Chondrocyte (in vitro differentiated cells): Measurements from ENCODE around the gene TMPRSS6. TPM values are rescaled to one million over a fixed set of nuclear protein-coding genes. Genes with fewer than 3 reads are reported as not detected.

Experiments
- DNase-seq: peaks from one replicate; pipeline ENCODE4 v3.0.0; 2021; ENCODE audit warnings: mixed read lengths, low spot score
- H3K27ac Mint-ChIP-seq: one replicate; pipeline ENCODE4 v1.8.0; 2021; ENCODE audit warnings: mild to moderate bottlenecking, moderate library complexity, mixed read lengths; ENCODE audit not compliant: unreplicated experiment
- H3K27me3 Mint-ChIP-seq: 2 replicates; pipeline ENCODE4 v1.8.0; 2021; ENCODE audit warnings: low read depth, mixed read lengths
- H3K36me3 Mint-ChIP-seq: 2 replicates; pipeline ENCODE4 v1.8.0; 2021; ENCODE audit warnings: low read depth, mixed read lengths
- H3K4me1 Mint-ChIP-seq: 2 replicates; pipeline ENCODE4 v1.8.0; 2021; ENCODE audit warnings: low read depth, mild to moderate bottlenecking, mixed read lengths
- H3K4me3 Mint-ChIP-seq: one replicate; pipeline ENCODE4 v1.8.0; 2021; ENCODE audit warnings: mild to moderate bottlenecking, moderate library complexity, mixed read lengths; ENCODE audit not compliant: unreplicated experiment
- H3K9me3 Mint-ChIP-seq: 2 replicates; pipeline ENCODE4 v1.8.0; 2021; ENCODE audit warnings: low read depth, mixed read lengths
- CTCF ChIP-seq: fragments of 200-600 bp; sonication (generic); IDR thresholded peaks from 2 replicates; pipeline ENCODE4 v1.5.0; 2021; ENCODE audit warnings: antibody characterized with exemption, mild to moderate bottlenecking, moderate library complexity
- total RNA-seq: library from RNA; stranded (reverse); gene quantifications from 3 replicates; pipeline ENCODE4 v1.2.1, GENCODE V29; 2021

TMPRSS6 gene
- total RNA-seq, 1 donor from 2014 or later: not detected

GRCh38 chr22:37065180-37065579, 44.3 kb downstream of the TMPRSS6 start:
- no peak for TF ChIP-seq CTCF
- peaks cover 3% of the 10 kb centered on the region for H3K36me3 Mint-ChIP-seq
- peaks cover 29% of the 10 kb centered on the region for H3K27me3 Mint-ChIP-seq
- no peak overlapping the region for H3K4me3 Mint-ChIP-seq
- no peaks in the 10 kb centered on the region for H3K9me3 Mint-ChIP-seq
- H3K27ac Mint-ChIP-seq: no peak overlapping the region
- no peak for DNase-seq
- no peaks in the 10 kb centered on the region for H3K4me1 Mint-ChIP-seq

GRCh38 chr22:37064553-37064952, 45.0 kb downstream of the TMPRSS6 start:
- no peak for TF ChIP-seq CTCF
- H3K9me3 Mint-ChIP-seq: no peaks in the 10 kb centered on the region
- H3K4me1 Mint-ChIP-seq: no peaks in the 10 kb centered on the region
- no peak overlapping the region for H3K27ac Mint-ChIP-seq
- H3K36me3 Mint-ChIP-seq: peaks cover 3% of the 10 kb centered on the region
- DNase-seq: no peak
- peaks cover 24% of the 10 kb centered on the region for H3K27me3 Mint-ChIP-seq
- H3K4me3 Mint-ChIP-seq: no peak overlapping the region

GRCh38 chr22:37063431-37064420, 45.8 kb downstream of the TMPRSS6 start:
- Mint-ChIP-seq H3K9me3 (no peaks in the 10 kb centered on the region), H3K4me1 (no peaks in the 10 kb centered on the region), H3K27me3 (peaks cover 22% of the 10 kb centered on the region), H3K27ac (no peak overlapping the region), H3K36me3 (peaks cover 3% of the 10 kb centered on the region), H3K4me3 (no peak overlapping the region)
- TF ChIP-seq CTCF: no peak
- DNase-seq: no peak

GRCh38 chr22:37062702-37063381, 46.7 kb downstream of the TMPRSS6 start:
- peaks cover 4% of the 10 kb centered on the region for H3K36me3 Mint-ChIP-seq
- H3K27me3 Mint-ChIP-seq: peaks cover 14% of the 10 kb centered on the region
- TF ChIP-seq CTCF: no peak
- no peaks in the 10 kb centered on the region for H3K4me1 Mint-ChIP-seq
- H3K4me3 Mint-ChIP-seq: no peak overlapping the region
- H3K9me3 Mint-ChIP-seq: no peaks in the 10 kb centered on the region
- H3K27ac Mint-ChIP-seq: no peak overlapping the region
- no peak for DNase-seq

- Mint-ChIP-seq H3K27me3 (peaks cover 9% of the 10 kb centered on the region), H3K36me3 (peaks cover 6% of the 10 kb centered on the region), H3K4me1 (no peaks in the 10 kb centered on the region), H3K4me3 (no peak overlapping the region), H3K9me3 (no peaks in the 10 kb centered on the region), H3K27ac (no peak overlapping the region)
- TF ChIP-seq CTCF: no peak
- DNase-seq: no peak
Measured at GRCh38 chr22:37062376-37062675, 47.2 kb downstream of the TMPRSS6 start.
